MM.1S (cell line): Measurements from ENCODE around the gene PTPN3.

Experiments used
- DNase-seq: peaks from one replicate; pipeline ENCODE4 v3.0.0-alpha.2; 2015
- H2AFZ ChIP-seq: fragments of 300-600 bp; sonication (generic); 2 replicates; pipeline ENCODE4 v1.6.0; 2016; ENCODE audit warnings: antibody characterized with exemption, low read length
- H3F3A ChIP-seq: fragments of 300-600 bp; sonication (generic); 2 replicates; pipeline ENCODE4 v1.6.1; 2016; ENCODE audit warnings: mild to moderate bottlenecking, antibody characterized with exemption, low read length, moderate library complexity, mixed read lengths; ENCODE audit not compliant: insufficient read depth
- H3K27ac ChIP-seq: fragments of 300-600 bp; sonication (generic); 2 replicates; pipeline ENCODE4 v1.5.1; 2016; ENCODE audit warnings: mild to moderate bottlenecking, low read length
- H3K27me3 ChIP-seq: fragments of 300-600 bp; sonication (generic); replicated peaks from 2 replicates; pipeline ENCODE4 v1.6.0; 2016; ENCODE audit warnings: low read length; ENCODE audit not compliant: insufficient read depth
- H3K36me3 ChIP-seq: fragments of 300-600 bp; sonication (generic); replicated peaks from 2 replicates; pipeline ENCODE4 v1.6.1; 2016; ENCODE audit warnings: mild to moderate bottlenecking, low read length, mixed read lengths; ENCODE audit not compliant: insufficient read depth
- H3K4me1 ChIP-seq: fragments of 300-600 bp; sonication (generic); 2 replicates; pipeline ENCODE4 v1.6.1; 2016; ENCODE audit warnings: low read length, mixed read lengths
- H3K4me2 ChIP-seq: fragments of 300-600 bp; sonication (generic); 2 replicates; pipeline ENCODE4 v1.6.0; 2016; ENCODE audit warnings: low read depth, low read length
- H3K4me3 ChIP-seq: fragments of 300-600 bp; sonication (generic); 2 replicates; pipeline ENCODE4 v1.5.1; 2016; ENCODE audit warnings: low read length, mixed read lengths
- H3K79me2 ChIP-seq: fragments of 300-600 bp; sonication (generic); 2 replicates; pipeline ENCODE4 v1.6.1; 2016; ENCODE audit warnings: mixed run types, low read length, mixed read lengths
- H3K9ac ChIP-seq: fragments of 300-600 bp; sonication (generic); 2 replicates; pipeline ENCODE4 v1.6.1; 2016; ENCODE audit warnings: low read length, mixed read lengths
- H3K9me2 ChIP-seq: fragments of 300-600 bp; sonication (generic); replicated peaks from 2 replicates; pipeline ENCODE4 v1.6.1; 2016; ENCODE audit warnings: mild to moderate bottlenecking, low read length, mixed read lengths; ENCODE audit not compliant: insufficient read depth
- H3K9me3 ChIP-seq: fragments of 300-600 bp; sonication (generic); replicated peaks from 2 replicates; pipeline ENCODE4 v1.6.1; 2016; ENCODE audit warnings: mild to moderate bottlenecking, low read length, mixed read lengths; ENCODE audit not compliant: insufficient read depth
- H4K20me1 ChIP-seq: fragments of 300-600 bp; sonication (generic); 2 replicates; pipeline ENCODE4 v1.6.1; 2016; ENCODE audit warnings: mild to moderate bottlenecking, low read length, moderate library complexity, mixed read lengths; ENCODE audit not compliant: insufficient read depth
- EZH2 ChIP-seq: fragments of 300-600 bp; sonication (generic); optimal IDR thresholded peaks from 2 replicates; pipeline ENCODE3; 2017; ENCODE audit warnings: low read depth, mild to moderate bottlenecking, antibody characterized with exemption, low read length, mixed read lengths
- EZH2phosphoT487 ChIP-seq: fragments of 300-600 bp; sonication (generic); IDR thresholded peaks from 2 replicates; pipeline ENCODE4 v1.6.1; 2018; ENCODE audit warnings: antibody characterized with exemption, low read length
- TF ChIP-seq, protein P1 (sequence below): fragments of 300-600 bp; sonication (generic); IDR thresholded peaks from 2 replicates; pipeline ENCODE4 v1.5.1; 2016; ENCODE audit warnings: antibody characterized with exemption, low read length, mixed read lengths

Gene PTPN3

DNA sequence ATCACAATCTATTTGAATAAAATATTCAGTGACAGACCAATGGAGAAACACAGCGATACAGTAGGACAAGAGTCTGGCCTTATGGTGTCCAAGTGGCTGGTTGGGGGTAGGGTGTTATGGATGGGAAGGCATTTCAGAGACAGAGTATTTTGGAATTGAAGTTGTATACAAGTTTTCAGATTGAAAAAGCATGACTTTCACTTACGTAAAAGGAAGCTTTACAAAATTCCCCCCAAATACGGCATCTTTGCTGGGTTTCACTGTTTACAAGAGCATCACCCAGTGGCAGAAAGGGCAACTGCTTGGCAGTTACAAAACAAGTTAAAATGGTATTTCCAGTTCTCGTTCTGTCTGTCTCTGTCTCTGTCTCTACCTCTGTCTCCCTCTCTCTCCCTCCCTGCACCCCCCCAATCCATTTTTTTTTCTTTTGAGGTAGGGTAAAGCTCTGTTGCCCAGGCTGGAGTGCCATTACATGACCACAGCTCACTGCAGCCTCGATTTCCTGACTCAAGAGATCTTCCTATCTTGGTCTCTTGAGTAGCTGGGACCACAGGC, 86.2 kb downstream of the PTPN3 start:
- H3K9ac ChIP-seq: no peak overlapping the region
- peak; percentile 45 for DNase-seq

DNA sequence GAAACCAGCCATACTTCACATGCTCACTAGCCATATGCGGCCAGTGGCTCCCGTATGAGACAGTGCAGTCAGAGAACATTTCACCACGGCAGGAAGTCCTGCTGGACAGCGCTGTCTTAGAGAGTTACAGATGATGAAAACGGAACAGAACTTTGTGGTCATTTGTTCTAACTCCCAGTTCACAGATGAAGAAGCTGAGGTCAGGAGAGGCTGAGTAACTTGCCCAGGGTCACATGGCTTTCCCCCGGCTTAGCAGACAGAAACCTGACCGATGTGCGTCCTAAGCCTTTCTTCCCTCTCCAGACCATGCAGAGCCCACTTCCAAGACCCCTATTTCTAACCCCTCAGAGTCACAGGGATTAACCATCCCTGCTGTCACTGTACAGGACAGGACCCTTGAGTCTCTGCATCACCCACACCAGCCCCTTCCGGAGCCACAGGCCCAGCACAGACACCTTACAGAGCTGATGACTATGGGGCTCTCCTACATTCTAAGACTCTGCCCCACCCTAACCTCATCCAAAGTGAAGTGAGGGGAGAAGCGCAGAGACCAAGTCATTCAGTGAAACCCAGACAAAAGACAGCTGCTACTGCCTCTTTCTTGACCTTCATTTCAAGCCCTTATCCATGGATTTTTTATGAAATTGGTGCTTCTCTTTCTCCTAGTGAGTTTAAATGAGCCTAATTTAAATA, 86.9 kb downstream of the PTPN3 start:
- DNase-seq: no peak
- Histone ChIP-seq H3K4me1 (peaks cover 28% of the 10 kb centered on the region), H3K4me3 (no peak overlapping the region), H3K79me2 (no peaks in the 10 kb centered on the region), H3K4me2 (no peak overlapping the region), H2AFZ (no peak overlapping the region), H3K36me3 (no peaks in the 10 kb centered on the region), H3K9me3 (no peaks in the 10 kb centered on the region), H3K27ac (no peak overlapping the region), H4K20me1 (no peaks in the 10 kb centered on the region), H3K9ac (no peak overlapping the region), H3F3A (no peaks in the 10 kb centered on the region), H3K9me2 (no peaks in the 10 kb centered on the region), H3K27me3 (no peaks in the 10 kb centered on the region)
- TF ChIP-seq EZH2phosphoT487: no peak
- TF ChIP-seq, protein P1, sequence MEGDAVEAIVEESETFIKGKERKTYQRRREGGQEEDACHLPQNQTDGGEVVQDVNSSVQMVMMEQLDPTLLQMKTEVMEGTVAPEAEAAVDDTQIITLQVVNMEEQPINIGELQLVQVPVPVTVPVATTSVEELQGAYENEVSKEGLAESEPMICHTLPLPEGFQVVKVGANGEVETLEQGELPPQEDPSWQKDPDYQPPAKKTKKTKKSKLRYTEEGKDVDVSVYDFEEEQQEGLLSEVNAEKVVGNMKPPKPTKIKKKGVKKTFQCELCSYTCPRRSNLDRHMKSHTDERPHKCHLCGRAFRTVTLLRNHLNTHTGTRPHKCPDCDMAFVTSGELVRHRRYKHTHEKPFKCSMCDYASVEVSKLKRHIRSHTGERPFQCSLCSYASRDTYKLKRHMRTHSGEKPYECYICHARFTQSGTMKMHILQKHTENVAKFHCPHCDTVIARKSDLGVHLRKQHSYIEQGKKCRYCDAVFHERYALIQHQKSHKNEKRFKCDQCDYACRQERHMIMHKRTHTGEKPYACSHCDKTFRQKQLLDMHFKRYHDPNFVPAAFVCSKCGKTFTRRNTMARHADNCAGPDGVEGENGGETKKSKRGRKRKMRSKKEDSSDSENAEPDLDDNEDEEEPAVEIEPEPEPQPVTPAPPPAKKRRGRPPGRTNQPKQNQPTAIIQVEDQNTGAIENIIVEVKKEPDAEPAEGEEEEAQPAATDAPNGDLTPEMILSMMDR: no peak

More for the DNA sequence above, 86.2 kb downstream of the PTPN3 start:
- Histone ChIP-seq H3F3A (no peaks in the 10 kb centered on the region), H3K79me2 (no peaks in the 10 kb centered on the region), H3K9me2 (no peaks in the 10 kb centered on the region), H3K4me1 (peaks cover 34% of the 10 kb centered on the region), H3K36me3 (no peaks in the 10 kb centered on the region), H4K20me1 (no peaks in the 10 kb centered on the region), H2AFZ (no peak overlapping the region), H3K27me3 (no peaks in the 10 kb centered on the region), H3K9me3 (no peaks in the 10 kb centered on the region), H3K27ac (no peak overlapping the region), H3K4me2 (no peak overlapping the region), H3K4me3 (no peak overlapping the region)
- TF ChIP-seq, protein P1: peak; percentile 68
- no peak for TF ChIP-seq EZH2
- TF ChIP-seq EZH2phosphoT487: no peak

DNA sequence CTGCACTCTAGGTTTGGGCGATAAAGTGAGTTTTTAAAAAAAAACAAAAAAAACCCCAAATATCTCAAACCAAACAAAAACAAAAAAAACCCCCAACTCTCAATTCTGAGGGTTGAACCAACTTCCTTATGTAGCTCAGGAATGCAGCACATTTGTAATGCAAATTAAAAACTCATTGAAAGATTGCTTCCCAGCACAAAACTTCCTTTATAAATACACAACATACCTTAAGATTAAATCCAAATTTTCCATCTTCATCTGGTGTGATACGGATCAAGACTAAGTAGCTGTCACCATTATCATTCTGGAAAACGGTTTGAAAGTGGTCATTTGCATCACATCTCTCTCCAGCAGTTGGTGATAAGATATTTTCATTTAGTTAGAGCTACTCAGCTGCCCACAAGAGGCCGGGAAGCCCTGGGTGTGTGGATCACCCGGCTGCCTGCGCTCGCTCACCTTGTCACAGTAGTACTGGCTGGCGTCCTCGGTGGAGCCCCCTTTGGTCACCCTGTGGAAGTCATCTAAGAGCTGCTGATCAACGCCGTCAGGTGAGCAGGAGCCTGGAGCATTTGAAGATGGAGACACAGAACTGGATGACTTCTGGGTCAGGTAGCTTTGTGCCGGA, 88.2 kb downstream of the PTPN3 start:
- H3K27ac ChIP-seq: no peak overlapping the region
- no peak for DNase-seq

More for the DNA sequence above, 88.2 kb downstream of the PTPN3 start:
- peaks cover 16% of the 10 kb centered on the region for H3K4me1 ChIP-seq
- no peak overlapping the region for H3K4me3 ChIP-seq
- H3K9me2 ChIP-seq: no peaks in the 10 kb centered on the region
- H3K9ac ChIP-seq: no peak overlapping the region
- H2AFZ ChIP-seq: no peak overlapping the region
- no peaks in the 10 kb centered on the region for H3K9me3 ChIP-seq
- no peaks in the 10 kb centered on the region for H3F3A ChIP-seq
- H3K27me3 ChIP-seq: no peaks in the 10 kb centered on the region
- TF ChIP-seq EZH2phosphoT487: no peak
- TF ChIP-seq EZH2: no peak
- TF ChIP-seq, protein P1: no peak; the same call in 1 of the 2 replicates
- no peaks in the 10 kb centered on the region for H4K20me1 ChIP-seq
- no peaks in the 10 kb centered on the region for H3K79me2 ChIP-seq
- no peak overlapping the region for H3K4me2 ChIP-seq
- no peaks in the 10 kb centered on the region for H3K36me3 ChIP-seq
